ENCODE data around the gene SLC44A4. TPM values are rescaled to one million over a fixed set of nuclear protein-coding genes. Genes with fewer than 3 reads are reported as not detected.

The SLC44A4 gene
- total RNA-seq, 1 donor from 2014 or later, result not detected

DNA sequence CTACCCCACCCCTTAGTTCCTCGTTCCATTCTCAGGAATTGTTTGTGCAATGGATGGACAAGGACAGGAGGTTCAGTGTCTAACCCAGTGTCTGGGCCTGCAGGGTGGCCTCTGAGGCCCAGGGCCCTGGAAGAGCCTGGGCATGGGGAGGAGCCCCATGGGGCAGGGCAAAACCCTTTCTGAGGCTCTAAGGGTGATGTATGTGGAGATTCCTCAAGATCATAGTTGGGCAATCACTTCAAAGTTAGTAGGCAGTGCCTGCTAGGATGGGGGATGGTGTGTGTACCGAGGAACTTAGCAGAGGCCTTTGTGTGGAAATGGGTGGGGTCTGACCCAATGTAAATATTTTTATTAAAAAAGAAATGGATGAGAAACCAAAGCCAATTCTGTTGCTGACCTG is 42.0 kb upstream of the SLC44A4 start:
- no peaks in the 10 kb centered on the region for H3K4me1 Mint-ChIP-seq (ENCODE audit: low read depth)
- no peak for DNase-seq (ENCODE audit: low spot score)
- peaks cover 2% of the 10 kb centered on the region for H3K27me3 Mint-ChIP-seq (ENCODE audit: low read depth)
- H3K36me3 Mint-ChIP-seq (ENCODE audit: low read depth), result no peaks in the 10 kb centered on the region
- TF ChIP-seq, protein P1, sequence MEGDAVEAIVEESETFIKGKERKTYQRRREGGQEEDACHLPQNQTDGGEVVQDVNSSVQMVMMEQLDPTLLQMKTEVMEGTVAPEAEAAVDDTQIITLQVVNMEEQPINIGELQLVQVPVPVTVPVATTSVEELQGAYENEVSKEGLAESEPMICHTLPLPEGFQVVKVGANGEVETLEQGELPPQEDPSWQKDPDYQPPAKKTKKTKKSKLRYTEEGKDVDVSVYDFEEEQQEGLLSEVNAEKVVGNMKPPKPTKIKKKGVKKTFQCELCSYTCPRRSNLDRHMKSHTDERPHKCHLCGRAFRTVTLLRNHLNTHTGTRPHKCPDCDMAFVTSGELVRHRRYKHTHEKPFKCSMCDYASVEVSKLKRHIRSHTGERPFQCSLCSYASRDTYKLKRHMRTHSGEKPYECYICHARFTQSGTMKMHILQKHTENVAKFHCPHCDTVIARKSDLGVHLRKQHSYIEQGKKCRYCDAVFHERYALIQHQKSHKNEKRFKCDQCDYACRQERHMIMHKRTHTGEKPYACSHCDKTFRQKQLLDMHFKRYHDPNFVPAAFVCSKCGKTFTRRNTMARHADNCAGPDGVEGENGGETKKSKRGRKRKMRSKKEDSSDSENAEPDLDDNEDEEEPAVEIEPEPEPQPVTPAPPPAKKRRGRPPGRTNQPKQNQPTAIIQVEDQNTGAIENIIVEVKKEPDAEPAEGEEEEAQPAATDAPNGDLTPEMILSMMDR (IDR thresholded peaks at IDR 0.05), result no peak
- no peak overlapping the region for H3K4me3 Mint-ChIP-seq (ENCODE audit: unreplicated experiment)
- no peak overlapping the region for H3K27ac Mint-ChIP-seq (ENCODE audit: unreplicated experiment)
- no peaks in the 10 kb centered on the region for H3K9me3 Mint-ChIP-seq (ENCODE audit: low read depth)

DNA sequence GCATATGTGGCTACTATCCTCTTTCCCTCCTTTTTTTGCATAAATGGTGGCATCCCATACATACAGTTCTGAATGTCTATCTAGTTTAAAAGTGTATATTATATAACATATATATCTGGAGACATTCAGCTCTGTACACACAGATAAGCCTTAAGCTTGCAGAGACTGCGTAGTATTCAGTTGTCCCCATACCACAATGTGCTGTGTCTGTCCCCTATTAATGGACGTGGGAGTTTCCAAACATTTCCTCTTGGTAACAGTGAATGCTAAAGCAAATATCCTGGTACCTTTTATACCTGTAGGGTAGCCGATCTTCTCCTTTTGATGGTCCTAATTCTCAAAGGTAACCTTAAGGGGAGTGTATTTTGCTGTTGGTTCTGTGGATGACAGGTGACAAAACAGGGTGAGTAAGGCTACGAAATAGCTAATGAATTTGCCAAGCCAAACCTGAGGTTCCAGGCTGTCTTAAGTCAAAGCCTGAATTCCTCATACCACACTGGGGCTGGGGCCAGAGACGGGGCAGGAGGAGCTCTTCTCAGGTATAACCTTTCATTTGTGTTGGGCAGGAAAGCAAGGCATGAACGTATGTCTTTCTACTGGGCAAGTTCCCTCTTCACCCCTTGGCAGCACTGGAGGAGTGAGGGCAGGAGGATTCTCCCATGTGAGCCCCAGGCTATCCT is 41.0 kb upstream of the SLC44A4 start:
- no peak for DNase-seq (ENCODE audit: low spot score)
- Mint-ChIP-seq H3K9me3 (ENCODE audit: low read depth) (no peaks in the 10 kb centered on the region), H3K27me3 (ENCODE audit: low read depth) (peaks cover 2% of the 10 kb centered on the region), H3K4me3 (ENCODE audit: unreplicated experiment) (no peak overlapping the region), H3K27ac (ENCODE audit: unreplicated experiment) (no peak overlapping the region), H3K4me1 (ENCODE audit: low read depth) (no peaks in the 10 kb centered on the region), H3K36me3 (ENCODE audit: low read depth) (no peaks in the 10 kb centered on the region)
- TF ChIP-seq, protein P1 (IDR thresholded peaks at IDR 0.05), result no peak

DNA sequence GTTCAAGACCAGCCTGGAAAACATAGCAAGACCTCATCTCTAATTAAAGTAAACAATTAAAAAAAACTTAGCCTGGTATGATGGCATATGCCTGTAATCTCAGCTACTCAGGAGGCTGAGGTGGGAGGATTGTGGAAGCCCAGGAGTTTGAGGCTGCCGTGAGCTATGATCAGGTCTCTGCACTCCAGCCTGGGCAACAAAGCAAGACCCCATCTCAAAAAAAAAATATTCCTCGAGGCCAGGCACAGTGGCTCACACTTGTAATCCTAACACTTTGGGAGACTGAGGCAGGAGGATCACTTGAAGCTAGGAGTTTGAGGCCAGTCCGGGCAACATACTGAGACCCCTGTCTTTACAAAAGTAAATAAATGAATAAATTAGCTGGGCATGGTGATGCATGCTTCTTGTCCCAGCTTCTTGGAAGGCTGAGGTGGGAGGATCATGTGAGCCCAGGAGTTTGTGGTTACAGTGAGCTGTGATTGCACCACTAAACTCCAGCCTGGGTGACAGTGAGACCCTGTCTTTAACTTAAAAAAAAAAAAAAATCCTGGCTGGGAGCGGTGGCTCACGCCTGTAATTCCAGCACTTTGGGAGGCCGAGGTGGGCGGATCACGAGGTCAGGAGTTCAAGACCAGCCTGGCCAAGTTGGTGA is 39.4 kb upstream of the SLC44A4 start:
- Mint-ChIP-seq H3K27me3 (ENCODE audit: low read depth) (peaks cover 2% of the 10 kb centered on the region), H3K36me3 (ENCODE audit: low read depth) (no peaks in the 10 kb centered on the region), H3K4me1 (ENCODE audit: low read depth) (no peaks in the 10 kb centered on the region), H3K27ac (ENCODE audit: unreplicated experiment) (no peak overlapping the region), H3K4me3 (ENCODE audit: unreplicated experiment) (no peak overlapping the region), H3K9me3 (ENCODE audit: low read depth) (no peaks in the 10 kb centered on the region)
- DNase-seq (ENCODE audit: low spot score), result no peak
- TF ChIP-seq, protein P1 (IDR thresholded peaks at IDR 0.05), result no peak

DNA sequence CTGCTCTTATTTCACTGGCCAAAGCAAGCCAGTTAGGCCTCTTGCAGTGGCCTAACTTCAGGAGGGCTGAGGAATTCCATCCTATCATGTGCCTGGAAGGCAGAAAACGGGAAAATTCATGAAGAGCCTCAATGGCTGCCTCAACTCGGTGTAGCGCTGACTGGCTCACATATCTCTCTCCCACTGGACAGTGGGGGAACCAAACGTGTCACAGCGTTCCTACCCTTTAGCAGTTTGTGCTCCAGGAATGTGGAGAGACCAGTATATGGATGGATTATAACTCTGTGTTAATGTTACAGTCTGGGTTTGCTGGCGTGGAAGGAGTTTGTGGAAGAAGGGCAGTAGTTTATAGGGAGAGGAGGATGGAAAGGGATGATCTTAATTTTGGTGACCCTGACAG is 37.0 kb upstream of the SLC44A4 start:
- peaks cover 12% of the 10 kb centered on the region for H3K4me1 Mint-ChIP-seq (ENCODE audit: low read depth)
- H3K36me3 Mint-ChIP-seq (ENCODE audit: low read depth), result no peaks in the 10 kb centered on the region
- TF ChIP-seq, protein P1 (IDR thresholded peaks at IDR 0.05), result no peak
- peaks cover 2% of the 10 kb centered on the region for H3K27me3 Mint-ChIP-seq (ENCODE audit: low read depth)
- H3K4me3 Mint-ChIP-seq (ENCODE audit: unreplicated experiment), result no peak overlapping the region
- DNase-seq (ENCODE audit: low spot score), result no peak
- H3K9me3 Mint-ChIP-seq (ENCODE audit: low read depth), result no peaks in the 10 kb centered on the region
- H3K27ac Mint-ChIP-seq (ENCODE audit: unreplicated experiment), result peak overlapping the region; percentile 33

DNA sequence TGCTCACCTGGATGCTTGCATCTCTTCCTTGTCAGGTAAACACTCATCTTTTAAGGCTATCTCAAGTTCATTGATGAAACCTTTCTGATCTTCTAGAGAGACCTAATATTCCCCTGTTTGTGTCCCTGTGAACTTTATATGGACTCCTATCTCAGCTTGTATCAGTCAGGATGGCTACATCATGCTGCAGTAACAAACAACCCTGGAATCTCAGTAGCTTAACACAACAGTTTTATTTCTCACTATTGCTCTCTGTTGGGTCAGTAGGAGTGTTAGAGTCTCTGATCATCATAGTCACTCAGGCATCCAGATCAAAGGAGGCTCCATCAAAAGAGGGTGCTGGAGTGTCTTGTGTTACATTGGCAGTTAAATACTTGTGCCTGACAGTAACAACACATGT is 36.6 kb upstream of the SLC44A4 start:
- TF ChIP-seq, protein P1 (IDR thresholded peaks at IDR 0.05), result no peak
- no peak overlapping the region for H3K27ac Mint-ChIP-seq (ENCODE audit: unreplicated experiment)

More for the DNA sequence above, 36.6 kb upstream of the SLC44A4 start:
- no peaks in the 10 kb centered on the region for H3K36me3 Mint-ChIP-seq (ENCODE audit: low read depth)
- H3K27me3 Mint-ChIP-seq (ENCODE audit: low read depth), result peaks cover 2% of the 10 kb centered on the region
- no peak for DNase-seq (ENCODE audit: low spot score)
- no peaks in the 10 kb centered on the region for H3K9me3 Mint-ChIP-seq (ENCODE audit: low read depth)
- peaks cover 14% of the 10 kb centered on the region for H3K4me1 Mint-ChIP-seq (ENCODE audit: low read depth)
- H3K4me3 Mint-ChIP-seq (ENCODE audit: unreplicated experiment), result no peak overlapping the region

All from chondrocyte (in vitro differentiated cells).